Measurements from ENCODE around the gene MALRD1.

- TF ChIP-seq EZH2 (IDR thresholded peaks at IDR 0.05; ENCODE audit: insufficient read depth, poor library complexity, severe bottlenecking): no peak
- no peak for TF ChIP-seq EZH2phosphoT487 (IDR thresholded peaks at IDR 0.05; ENCODE audit: insufficient read depth, low read depth)
Measured at GRCh38 chr10:19310066-19310465, 261.5 kb downstream of the MALRD1 start.

Data from GM23248 (cell line).